PC-3 (cell line): Measurements from ENCODE around the gene FADD. TPM values are rescaled to one million over a fixed set of nuclear protein-coding genes. Genes with fewer than 3 reads are reported as not detected.

Experiments
- ATAC-seq: fragments of 200-7000 bp; cut with Tn5 transposase; 2 replicates; pipeline ENCODE4 v1.9.1; 2020; ENCODE audit warnings: mild to moderate bottlenecking, moderate library complexity
- BruUV-seq: library from RNA; stranded (reverse); fragments of 400-500 nt; replicated peaks from 2 replicates; lab custom pipeline; 2021; lab: Mats Ljungman, UMichigan
- CTCF ChIA-PET: fragments of 300-600 bp; sonication (Branson Sonifier 250); formaldehyde crosslinking; loops from one replicate; lab custom pipeline; 2022; ENCODE audit warnings: antibody characterized with exemption; lab: Charles Lee
- POLR2A ChIA-PET: fragments of 300-600 bp; sonication (Branson Sonifier 250); formaldehyde crosslinking; loops from one replicate; lab custom pipeline; 2022; ENCODE audit warnings: antibody characterized with exemption; ENCODE audit not compliant: unreplicated experiment; lab: Charles Lee
- DNase-seq: peaks from one replicate; pipeline ENCODE4 v3.0.0-alpha.2; 2015
- H2AFZ ChIP-seq: fragments of 300-600 bp; sonication (generic); 2 replicates; pipeline ENCODE4 v1.6.0; 2016; ENCODE audit warnings: antibody characterized with exemption, low read length
- H3F3A ChIP-seq: fragments of 300-600 bp; sonication (generic); one replicate; pipeline ENCODE4 v1.6.0; 2017; ENCODE audit warnings: antibody characterized with exemption, low read length, control low read depth, mild to moderate bottlenecking; ENCODE audit not compliant: unreplicated experiment
- H3K27ac ChIP-seq: fragments of 300-600 bp; sonication (generic); 2 replicates; pipeline ENCODE4 v1.5.1; 2016; ENCODE audit warnings: mild to moderate bottlenecking, low read length
- H3K27me3 ChIP-seq: fragments of 300-600 bp; sonication (generic); 2 replicates; pipeline ENCODE4 v1.6.1; 2016; ENCODE audit warnings: low read length, mixed read lengths
- H3K36me3 ChIP-seq: fragments of 300-600 bp; sonication (generic); 2 replicates; pipeline ENCODE4 v1.6.1; 2016; ENCODE audit warnings: low read depth, mixed run types, low read length, mixed read lengths
- H3K4me1 ChIP-seq: fragments of 300-600 bp; sonication (generic); 2 replicates; pipeline ENCODE4 v1.5.1; 2016; ENCODE audit warnings: low read length; ENCODE audit not compliant: insufficient read depth
- H3K4me2 ChIP-seq: fragments of 300-600 bp; sonication (generic); 2 replicates; pipeline ENCODE4 v1.6.0; 2016; ENCODE audit warnings: low read length
- H3K4me3 ChIP-seq: fragments of 300-600 bp; sonication (generic); 2 replicates; pipeline ENCODE4 v1.5.1; 2016; ENCODE audit warnings: mild to moderate bottlenecking, low read length, mixed read lengths
- H3K79me2 ChIP-seq: fragments of 300-600 bp; sonication (generic); 2 replicates; pipeline ENCODE4 v1.6.1; 2017; ENCODE audit warnings: low read length, mixed read lengths
- H3K9ac ChIP-seq: fragments of 300-600 bp; sonication (generic); 2 replicates; pipeline ENCODE4 v1.6.0; 2016; ENCODE audit warnings: mild to moderate bottlenecking, low read length
- H3K9me2 ChIP-seq: fragments of 300-600 bp; sonication (generic); replicated peaks from 2 replicates; pipeline ENCODE4 v1.6.1; 2016; ENCODE audit warnings: mixed run types, low read length, mixed read lengths
- H3K9me3 ChIP-seq: fragments of 300-600 bp; sonication (generic); 2 replicates; pipeline ENCODE4 v1.6.1; 2016; ENCODE audit warnings: low read length, mixed read lengths
- H4K20me1 ChIP-seq: fragments of 300-600 bp; sonication (generic); 2 replicates; pipeline ENCODE4 v1.6.1; 2016; ENCODE audit warnings: low read length, mixed read lengths
- EZH2 ChIP-seq: fragments of 300-600 bp; sonication (generic); IDR thresholded peaks from one replicate; pipeline ENCODE4 v1.6.1; 2017; ENCODE audit warnings: antibody characterized with exemption, mild to moderate bottlenecking, low read length; ENCODE audit not compliant: unreplicated experiment
- EZH2phosphoT487 ChIP-seq: fragments of 300-600 bp; sonication (generic); IDR thresholded peaks from 2 replicates; pipeline ENCODE4 v1.6.1; 2018; ENCODE audit warnings: mild to moderate bottlenecking, antibody characterized with exemption, low read length, borderline replicate concordance
- intact Hi-C: fragments of 100-400 bp; cut with micrococcal nuclease; formaldehyde crosslinking; loops from 2 replicates; pipeline ENCODE4 v1.9.0; 2023
- total RNA-seq: library from RNA; depleted of rRNA; stranded (reverse); fragments of >200 nt; gene quantifications from 2 replicates; pipeline ENCODE4 v1.2.3, GENCODE V29; 2014
- TF ChIP-seq, protein P1 (sequence below): fragments of 300-600 bp; sonication (generic); conservative IDR thresholded peaks from 2 replicates; pipeline ENCODE4 v1.5.1; 2017; ENCODE audit warnings: antibody characterized with exemption, low read depth, mild to moderate bottlenecking, low read length

The FADD gene
- total RNA-seq, 1 experiment from 2014 or later: 79.5 TPM

DNA sequence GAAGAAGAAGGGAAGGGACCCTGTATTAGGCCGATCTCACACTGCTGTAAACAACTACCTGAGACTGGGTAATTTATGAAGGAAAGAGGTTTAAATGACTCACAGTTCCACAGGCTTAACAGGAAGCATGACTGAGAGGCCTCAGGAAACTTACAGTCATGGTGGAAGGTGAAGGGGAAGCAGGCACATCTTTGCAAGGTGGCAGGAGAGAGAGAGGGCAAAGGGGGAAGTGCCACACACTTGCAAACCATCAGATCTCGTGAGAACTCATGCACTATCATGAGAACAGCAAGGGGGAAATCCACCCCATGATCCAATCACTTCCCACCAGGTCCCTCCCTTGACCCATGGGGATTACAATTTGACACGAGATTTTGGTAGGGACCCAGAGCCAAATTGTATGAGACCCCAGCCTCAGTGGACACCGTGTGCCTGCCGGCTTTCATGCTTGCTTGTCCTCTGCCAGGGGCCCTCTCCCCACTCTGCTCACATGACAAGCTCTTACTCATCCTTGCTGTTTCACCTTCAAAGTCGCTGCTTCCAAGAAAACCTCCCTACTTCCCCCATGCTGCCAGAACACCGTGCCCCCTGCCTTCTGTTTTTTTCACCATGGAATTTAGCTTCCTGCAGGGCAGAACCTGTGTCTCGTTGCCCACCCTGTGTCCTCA is 44.1 kb downstream of the FADD start:
- Histone ChIP-seq H3K27ac (peak overlapping the region; percentile 50), H3K27me3 (no peaks in the 10 kb centered on the region), H2AFZ (peak overlapping the region; percentile 58), H4K20me1 (no peaks in the 10 kb centered on the region), H3K36me3 (no peaks in the 10 kb centered on the region), H3K9me2 (no peaks in the 10 kb centered on the region), H3K4me2 (peak overlapping the region; percentile 48), H3K79me2 (no peaks in the 10 kb centered on the region), H3K4me3 (no peak overlapping the region), H3K9me3 (no peaks in the 10 kb centered on the region), H3F3A (no peaks in the 10 kb centered on the region), H3K9ac (no peak overlapping the region), H3K4me1 (peaks cover 28% of the 10 kb centered on the region)
- ChIA-PET CTCF (interaction anchor here (0.5 kb wide), 1 partner anchor 20 kb away, joined by 5 read pairs; no protein-coding TSS in a partner anchor), POLR2A (no interaction called here)
- peak; percentile 30 for DNase-seq
- no TSS peak for BruUV-seq
- peak; percentile 29 for ATAC-seq
- intact Hi-C loops: no loop called here
- no peak for TF ChIP-seq EZH2
- TF ChIP-seq EZH2phosphoT487: no peak
- TF ChIP-seq, protein P1, sequence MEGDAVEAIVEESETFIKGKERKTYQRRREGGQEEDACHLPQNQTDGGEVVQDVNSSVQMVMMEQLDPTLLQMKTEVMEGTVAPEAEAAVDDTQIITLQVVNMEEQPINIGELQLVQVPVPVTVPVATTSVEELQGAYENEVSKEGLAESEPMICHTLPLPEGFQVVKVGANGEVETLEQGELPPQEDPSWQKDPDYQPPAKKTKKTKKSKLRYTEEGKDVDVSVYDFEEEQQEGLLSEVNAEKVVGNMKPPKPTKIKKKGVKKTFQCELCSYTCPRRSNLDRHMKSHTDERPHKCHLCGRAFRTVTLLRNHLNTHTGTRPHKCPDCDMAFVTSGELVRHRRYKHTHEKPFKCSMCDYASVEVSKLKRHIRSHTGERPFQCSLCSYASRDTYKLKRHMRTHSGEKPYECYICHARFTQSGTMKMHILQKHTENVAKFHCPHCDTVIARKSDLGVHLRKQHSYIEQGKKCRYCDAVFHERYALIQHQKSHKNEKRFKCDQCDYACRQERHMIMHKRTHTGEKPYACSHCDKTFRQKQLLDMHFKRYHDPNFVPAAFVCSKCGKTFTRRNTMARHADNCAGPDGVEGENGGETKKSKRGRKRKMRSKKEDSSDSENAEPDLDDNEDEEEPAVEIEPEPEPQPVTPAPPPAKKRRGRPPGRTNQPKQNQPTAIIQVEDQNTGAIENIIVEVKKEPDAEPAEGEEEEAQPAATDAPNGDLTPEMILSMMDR: no peak

DNA sequence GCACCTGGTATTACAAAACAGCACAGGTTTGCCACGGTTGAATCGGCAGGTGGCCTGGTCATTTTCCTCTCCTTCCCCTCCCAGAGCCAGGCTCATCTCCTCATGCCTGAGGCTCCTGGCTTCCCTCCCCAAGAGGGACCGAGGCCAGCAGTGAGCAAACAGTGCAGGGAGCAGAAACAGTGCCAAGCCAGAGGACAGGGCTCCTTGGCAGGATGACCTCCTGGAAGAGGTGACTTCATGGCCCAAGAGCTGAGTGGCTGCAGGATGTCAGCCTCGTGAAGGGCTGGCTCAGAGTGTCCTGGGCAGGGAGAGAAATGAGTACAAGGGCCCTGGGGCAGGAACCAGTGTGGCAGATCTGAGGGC is 44.6 kb downstream of the FADD start:
- Histone ChIP-seq H3K9ac (no peak overlapping the region), H3K27me3 (no peaks in the 10 kb centered on the region), H2AFZ (peak overlapping the region; percentile 58), H3K27ac (peak overlapping the region; percentile 50), H3K36me3 (no peaks in the 10 kb centered on the region), H3K4me2 (peak overlapping the region; percentile 48), H3K9me3 (no peaks in the 10 kb centered on the region), H4K20me1 (no peaks in the 10 kb centered on the region), H3K79me2 (no peaks in the 10 kb centered on the region), H3F3A (no peaks in the 10 kb centered on the region), H3K4me1 (peaks cover 28% of the 10 kb centered on the region), H3K4me3 (no peak overlapping the region), H3K9me2 (no peaks in the 10 kb centered on the region)
- TF ChIP-seq EZH2 (no peak), EZH2phosphoT487 (no peak)
- TF ChIP-seq, protein P1: no peak
- ATAC-seq (peak; percentile 63), DNase-seq (peak; percentile 59)
- ChIA-PET POLR2A (no interaction called here), CTCF (no interaction called here)
- intact Hi-C loops: no loop called here
- no TSS peak for BruUV-seq

DNA sequence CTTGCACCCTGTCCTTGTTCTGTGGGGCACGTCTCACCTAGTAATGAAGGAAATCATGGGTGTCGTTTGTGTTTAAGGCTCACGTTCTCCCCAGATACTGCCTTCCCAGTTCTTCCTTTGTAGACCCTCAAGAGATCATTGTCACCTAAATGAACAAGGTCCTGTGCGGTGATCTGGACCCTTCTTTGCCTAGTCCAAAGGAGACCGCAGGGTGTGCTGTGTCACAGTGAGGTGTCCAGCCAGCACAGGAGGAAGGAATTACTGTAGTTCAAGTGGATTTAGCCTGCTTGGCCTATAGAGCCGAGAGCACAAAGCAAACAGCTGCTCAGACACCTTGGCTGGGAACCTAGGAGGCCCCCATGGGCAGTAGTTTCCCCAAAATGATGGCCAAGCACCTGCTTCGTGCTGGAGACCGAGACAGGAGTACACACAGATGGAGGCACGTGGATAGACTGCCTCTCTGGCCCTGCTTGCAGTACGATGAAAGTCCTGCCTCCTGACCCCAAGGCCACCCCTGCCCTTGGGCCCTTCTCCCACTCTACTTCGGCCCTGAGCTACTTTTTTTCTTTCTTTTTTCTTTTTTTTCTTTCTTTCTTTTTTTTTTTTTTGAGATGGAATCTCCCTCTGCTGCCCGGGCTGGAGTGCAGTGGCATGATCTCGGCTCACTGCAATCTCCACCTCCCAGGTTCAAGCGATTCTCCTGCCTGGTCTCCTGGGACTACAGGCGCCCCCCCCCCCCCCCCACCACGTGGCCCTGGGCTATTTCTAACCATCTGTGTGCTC is 48.0 kb downstream of the FADD start:
- H3F3A ChIP-seq: no peaks in the 10 kb centered on the region
- ChIA-PET POLR2A (no interaction called here), CTCF (no interaction called here)
- no peak overlapping the region for H2AFZ ChIP-seq
- ATAC-seq (no peak), DNase-seq (no peak)
- no peak overlapping the region for H3K4me3 ChIP-seq
- H3K9ac ChIP-seq: no peak overlapping the region
- H3K4me1 ChIP-seq: peaks cover 14% of the 10 kb centered on the region
- BruUV-seq: no TSS peak
- no peaks in the 10 kb centered on the region for H3K9me3 ChIP-seq
- H3K79me2 ChIP-seq: no peaks in the 10 kb centered on the region
- intact Hi-C loops: no loop called here
- no peaks in the 10 kb centered on the region for H3K36me3 ChIP-seq
- TF ChIP-seq EZH2 (no peak), EZH2phosphoT487 (no peak)
- TF ChIP-seq, protein P1: no peak
- no peaks in the 10 kb centered on the region for H3K27me3 ChIP-seq
- no peak overlapping the region for H3K27ac ChIP-seq
- no peaks in the 10 kb centered on the region for H4K20me1 ChIP-seq
- H3K4me2 ChIP-seq: no peak overlapping the region
- H3K9me2 ChIP-seq: no peaks in the 10 kb centered on the region
